Bone marrow (tissue), 2 donors: ENCODE measurements around the gene TTC7B.

Source experiments
- DNase-seq, 2 donors: peaks; one replicate each; lab custom pipeline; 2025; lab: John Stamatoyannopoulos, UW

Gene TTC7B

GRCh38 chr14:90805662-90806540, 10.3 kb downstream of the TTC7B start:
- no peak for DNase-seq

DNA sequence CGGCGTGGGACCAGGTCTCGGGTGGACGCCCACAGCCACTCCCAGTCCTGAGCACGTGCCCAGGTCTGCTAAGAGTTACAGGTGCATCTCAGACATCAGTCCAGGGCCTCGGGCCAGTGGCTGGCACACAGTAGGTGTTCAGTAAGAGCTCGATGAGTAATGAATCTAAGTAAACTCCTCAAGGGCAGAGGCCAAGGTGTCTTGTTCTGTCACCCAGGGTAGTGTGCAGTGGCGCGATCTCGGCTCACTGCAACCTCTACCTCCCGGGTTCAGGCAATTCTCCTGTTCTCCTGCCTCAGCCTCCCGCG, 11.2 kb downstream of the TTC7B start:
- DNase-seq = no peak

GRCh38 chr14:90804292-90805083, 11.7 kb downstream of the TTC7B start:
- no peak for DNase-seq

DNA sequence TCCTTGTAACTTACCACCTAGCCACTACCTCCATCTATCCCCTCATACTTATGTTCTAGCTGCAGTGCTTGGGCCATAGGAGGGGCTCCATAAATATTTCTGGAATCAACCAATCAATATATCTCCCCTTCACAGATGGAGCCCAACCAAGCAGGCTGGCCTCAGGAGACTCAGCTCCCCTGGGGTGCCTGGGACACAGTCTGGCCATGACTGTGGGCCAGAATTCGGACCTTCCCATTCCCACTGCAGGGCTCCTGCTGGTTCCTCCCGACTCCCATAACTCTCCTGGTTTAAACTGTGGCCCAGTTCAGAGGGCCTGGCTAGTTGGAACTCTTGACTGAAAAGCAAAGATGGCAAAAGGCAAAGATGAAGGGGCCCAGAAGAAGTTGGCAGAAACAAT, 13.0 kb downstream of the TTC7B start:
- no peak for DNase-seq

DNA sequence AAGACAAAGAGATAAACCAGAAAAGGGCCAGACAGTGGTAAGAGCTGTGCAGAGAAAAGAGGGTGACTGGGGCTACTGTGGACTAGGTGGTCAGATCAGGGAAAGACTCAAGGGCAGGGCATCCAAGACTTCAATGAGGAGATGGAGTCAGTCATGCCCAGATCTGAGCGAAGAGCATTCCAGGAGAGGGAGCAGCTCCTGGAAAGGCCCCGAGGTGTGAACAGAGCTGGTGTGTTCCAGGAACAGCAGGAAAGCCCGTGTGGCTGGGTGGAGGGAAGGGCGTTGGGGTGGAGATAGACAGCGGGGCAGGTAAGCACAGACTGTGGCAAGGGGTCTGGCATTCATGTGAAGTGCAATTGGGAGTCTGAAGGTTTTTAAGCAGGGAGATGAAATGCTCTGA, 16.8 kb downstream of the TTC7B start:
- no peak for DNase-seq

GRCh38 chr14:90797919-90798318, 18.3 kb downstream of the TTC7B start:
- DNase-seq = no peak

DNA sequence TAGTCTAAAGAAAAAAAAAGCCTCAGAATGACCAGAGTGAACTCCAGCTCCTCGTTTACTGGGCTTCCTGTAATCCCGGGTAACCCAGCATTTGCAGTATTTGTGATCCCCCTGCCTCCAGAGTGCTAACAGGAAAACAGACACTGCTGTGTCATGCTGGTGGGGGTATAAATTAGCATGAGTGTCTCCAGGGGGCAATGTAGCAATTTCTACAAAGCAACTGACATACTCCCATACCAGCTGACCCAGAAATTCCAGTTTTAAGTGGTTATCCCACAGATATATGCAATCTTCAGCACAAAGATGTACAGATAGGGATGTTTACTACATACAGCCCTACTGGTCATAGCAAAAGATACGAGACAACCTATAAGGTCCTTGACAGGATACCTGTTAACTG, 18.8 kb downstream of the TTC7B start:
- peak in 1 of 2 donors; percentile 21 for DNase-seq

- DNase-seq = peak in 1 of 2 donors; percentile 66
Measured at GRCh38 chr14:90796329-90796728, 19.9 kb downstream of the TTC7B start.

GRCh38 chr14:90795744-90796143, 20.5 kb downstream of the TTC7B start:
- DNase-seq = no peak

DNA sequence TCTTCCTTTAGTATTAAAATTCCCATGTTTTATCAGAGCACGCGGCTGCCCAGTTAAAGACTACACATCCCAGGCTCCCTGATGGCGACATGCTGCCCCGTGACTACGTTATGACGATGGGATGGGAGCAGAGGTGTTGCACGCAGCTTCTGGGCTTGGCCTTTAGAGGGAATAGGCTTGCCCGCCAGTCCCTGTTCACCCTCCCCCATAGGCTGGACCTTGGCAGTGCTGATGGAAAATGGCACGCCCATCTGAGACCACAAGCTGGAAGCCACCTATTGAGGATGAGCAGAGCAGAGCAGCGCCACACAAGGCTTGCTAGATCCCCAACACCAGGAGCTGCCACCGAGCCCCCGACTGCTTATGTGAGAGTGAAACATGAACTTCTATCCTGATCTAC, 24.7 kb downstream of the TTC7B start:
- DNase-seq = no peak

DNA sequence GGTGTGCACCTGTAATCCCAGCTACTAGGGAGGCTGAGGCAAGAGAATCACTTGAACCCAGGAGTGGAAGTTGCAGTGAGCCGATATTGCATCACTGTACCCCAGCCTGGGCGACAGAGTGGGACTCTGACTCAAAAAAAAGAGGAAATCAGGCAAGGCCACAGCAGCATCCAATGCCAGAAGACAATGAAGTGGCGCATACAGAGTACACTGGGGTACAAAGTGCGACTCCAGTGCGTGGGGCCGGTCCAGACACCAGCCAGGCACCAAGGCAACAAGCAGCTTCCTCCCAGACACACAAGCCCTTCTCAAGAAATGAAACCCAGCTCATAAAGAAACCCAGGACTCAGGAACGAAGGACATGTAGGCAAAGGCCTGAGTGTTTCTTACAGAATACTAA, 28.2 kb downstream of the TTC7B start:
- peak in 1 of 2 donors; percentile 70 for DNase-seq

DNA sequence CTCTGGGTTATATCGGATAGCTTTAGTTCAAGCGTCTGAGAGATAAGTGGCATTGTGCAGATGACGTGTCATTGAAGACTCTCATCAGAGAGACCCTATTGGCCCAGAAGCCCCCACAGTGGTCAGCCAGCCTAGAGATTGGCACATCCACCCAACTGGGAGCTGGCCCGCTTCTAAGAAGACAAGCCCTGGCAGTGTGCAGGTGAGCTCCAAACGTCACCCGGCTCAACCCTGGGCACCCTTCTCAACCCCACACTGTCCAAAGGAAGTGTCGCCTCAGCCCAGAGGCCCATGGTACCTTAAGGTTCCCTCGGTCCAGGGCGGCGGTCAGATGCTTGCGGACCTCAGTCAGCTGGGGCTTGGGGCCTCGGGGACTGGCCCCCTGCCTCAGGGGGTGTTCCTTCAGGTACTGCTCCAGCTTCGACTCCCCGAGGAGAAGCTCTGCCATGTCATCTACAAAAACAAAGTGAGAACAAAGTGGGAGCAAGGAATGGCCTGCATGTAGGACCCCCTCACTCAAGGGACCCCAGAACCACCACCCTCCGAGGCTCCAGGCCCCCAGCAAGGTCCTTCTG, 30.3 kb downstream of the TTC7B start:
- no peak for DNase-seq

- DNase-seq = peak in 1 of 2 donors; percentile 65
Measured at GRCh38 chr14:90785471-90785870, 30.8 kb downstream of the TTC7B start.

DNA sequence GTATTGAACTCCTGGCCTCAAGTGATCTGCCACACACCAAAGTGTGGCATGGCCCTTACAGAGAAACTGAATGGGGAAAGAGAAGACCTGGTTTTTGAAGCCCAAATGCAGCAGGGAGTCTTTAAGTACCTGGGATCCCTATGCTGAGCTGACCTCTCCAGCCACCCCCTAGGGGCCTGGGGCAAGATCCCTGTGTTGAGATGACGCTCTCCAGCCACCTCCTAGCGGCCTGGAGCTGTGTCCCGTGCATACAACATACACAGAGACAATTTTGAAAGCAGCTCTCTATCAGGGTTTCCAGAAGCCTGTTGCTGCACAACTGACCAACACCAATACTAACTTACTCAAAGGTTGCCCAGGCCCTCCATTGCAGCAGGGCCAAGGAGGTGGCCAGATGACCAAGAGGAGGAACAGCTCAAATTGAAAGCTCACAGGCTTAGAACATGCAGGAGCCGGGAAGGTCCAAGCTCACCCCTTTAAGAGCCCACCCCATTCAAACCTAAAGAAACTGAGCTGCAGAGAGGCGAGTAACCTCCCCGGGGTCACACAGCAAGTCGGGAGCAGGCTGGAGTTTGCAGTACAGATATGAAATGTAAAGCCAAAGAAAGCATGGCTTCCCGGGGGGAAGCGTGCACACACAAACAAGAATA, 31.5 kb downstream of the TTC7B start:
- DNase-seq = no peak

DNA sequence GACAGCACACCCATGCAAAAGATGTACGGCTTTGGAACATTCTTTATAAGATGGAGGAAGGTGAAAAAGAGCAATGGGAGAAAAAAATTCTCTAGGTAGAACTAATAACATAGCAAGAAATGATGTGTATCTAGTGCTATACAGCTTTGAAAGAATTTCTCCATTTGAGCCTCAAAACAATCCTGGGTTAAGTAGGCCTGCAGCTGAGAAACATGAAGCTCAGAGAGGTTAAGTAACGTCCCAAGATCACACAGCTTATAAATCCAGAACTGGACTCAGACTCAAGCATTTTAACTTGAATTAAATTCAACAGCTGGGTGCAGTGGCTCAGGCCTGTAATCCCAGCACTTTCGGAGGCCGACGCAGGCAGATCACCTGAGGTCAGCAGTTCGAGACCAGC, 32.9 kb downstream of the TTC7B start:
- no peak for DNase-seq

DNA sequence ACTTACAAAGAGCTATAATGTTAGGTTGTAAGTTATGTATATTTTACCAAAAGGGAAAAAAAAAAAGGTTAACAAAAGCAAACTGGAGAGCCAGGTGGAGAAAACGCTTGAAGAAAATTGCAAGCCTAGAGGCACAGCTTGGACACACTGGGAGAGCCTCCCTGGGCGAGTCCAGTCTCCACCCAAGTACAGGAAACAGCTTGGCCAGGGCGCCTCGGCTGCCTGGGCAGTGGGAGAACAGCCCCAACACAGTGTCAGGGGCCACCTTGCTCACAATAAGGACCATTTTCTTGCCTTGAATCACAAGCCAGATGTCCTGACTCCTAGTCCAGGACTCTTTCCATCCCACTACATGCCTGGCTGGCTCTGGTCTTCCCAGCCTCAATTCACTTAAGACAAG, 33.3 kb downstream of the TTC7B start:
- DNase-seq = no peak

DNA sequence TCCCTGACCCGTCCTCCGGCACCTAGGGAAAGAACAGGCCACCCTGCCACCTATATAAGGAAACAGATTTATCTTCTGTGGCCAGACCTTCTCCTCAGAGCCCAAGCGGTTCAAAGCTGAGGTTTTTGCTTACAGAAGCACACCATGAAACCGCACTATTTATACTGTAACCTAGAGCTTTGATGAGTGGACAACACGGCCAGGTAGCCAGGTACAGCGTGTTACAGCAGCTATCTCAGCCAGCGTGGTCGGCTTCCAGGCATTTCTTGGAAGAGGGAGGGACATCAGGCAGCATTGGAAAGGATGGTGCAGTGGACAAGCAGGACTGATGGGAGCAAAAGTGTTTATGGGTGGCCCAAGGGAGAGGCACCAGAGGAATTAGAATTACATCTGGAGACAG, 34.4 kb downstream of the TTC7B start:
- DNase-seq = no peak

DNA sequence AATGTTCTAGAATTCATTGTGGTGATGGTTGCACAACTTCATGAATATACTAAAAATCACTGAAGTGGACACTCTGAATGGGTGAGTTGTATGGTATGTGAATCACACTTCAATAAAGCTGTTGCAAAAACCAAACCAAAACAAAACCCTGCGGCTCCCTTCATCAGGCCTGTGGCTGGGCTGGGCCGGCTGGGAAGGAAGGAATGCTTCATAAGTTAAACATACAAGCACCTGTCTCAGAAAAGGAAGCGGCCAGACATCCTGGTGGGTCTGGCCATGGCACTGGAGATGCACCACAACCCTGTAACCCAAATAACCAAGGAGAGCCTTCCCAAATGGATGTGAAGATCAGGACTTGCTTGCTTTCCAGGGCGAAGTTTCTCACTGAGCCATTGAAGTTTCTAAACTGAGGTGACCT, 34.9 kb downstream of the TTC7B start:
- no peak for DNase-seq

DNA sequence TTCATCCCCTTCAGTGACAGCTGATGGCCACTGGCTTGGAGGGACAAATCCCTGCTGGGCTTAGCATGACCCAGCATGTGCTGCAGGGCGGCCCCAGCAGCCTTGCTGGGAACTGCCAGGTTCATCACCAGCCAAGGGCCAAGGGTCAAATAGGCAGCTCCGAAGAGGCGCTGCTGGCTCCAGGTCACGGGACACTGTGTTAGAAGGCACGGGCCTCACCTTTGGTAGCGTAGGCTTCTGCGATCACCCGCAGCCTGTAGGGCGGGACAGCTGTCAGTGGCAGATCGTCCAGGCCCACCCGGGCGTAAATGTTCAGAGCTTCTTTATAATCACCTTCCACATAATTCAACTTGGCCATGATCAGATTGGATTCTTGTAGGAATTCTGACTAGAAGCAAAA, 35.7 kb downstream of the TTC7B start:
- DNase-seq = no peak

DNA sequence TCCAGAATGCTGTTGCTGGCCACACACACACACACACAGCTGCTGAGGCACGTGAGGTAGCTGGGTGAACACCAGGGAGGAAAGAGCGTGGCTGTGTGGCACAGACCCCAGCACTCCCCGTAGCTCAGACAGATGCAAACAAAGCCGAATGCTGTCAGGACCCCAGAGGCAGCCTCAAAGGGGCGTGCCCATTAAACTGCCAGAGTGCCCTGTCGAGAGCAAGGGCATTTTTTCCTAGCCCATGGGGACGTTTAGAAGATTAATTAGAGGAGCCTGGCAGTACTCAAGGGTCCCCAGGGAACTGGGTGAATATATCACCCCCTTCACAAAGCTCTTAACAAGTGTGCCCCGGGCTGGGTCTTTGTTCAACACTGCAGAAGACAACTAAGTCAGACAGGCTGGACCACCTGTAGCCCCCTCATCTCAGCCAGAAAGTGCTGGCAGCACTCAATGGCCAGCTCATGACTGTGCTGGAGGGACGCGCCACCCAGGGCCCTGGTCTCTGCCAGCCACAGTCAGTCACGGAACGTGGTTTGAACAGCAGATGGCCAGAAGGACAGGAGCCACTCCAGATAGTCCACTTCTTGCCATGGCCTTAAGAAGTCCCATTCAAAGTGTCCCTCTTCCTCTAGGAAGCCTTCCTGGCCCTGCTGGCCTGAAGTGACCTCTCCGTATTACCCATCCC, 37.5 kb downstream of the TTC7B start:
- DNase-seq = no peak

- DNase-seq = no peak
Measured at GRCh38 chr14:90777830-90778485, 38.3 kb downstream of the TTC7B start.
